ENCODE data around the gene SMIM14.

SMIM14 gene

DNA sequence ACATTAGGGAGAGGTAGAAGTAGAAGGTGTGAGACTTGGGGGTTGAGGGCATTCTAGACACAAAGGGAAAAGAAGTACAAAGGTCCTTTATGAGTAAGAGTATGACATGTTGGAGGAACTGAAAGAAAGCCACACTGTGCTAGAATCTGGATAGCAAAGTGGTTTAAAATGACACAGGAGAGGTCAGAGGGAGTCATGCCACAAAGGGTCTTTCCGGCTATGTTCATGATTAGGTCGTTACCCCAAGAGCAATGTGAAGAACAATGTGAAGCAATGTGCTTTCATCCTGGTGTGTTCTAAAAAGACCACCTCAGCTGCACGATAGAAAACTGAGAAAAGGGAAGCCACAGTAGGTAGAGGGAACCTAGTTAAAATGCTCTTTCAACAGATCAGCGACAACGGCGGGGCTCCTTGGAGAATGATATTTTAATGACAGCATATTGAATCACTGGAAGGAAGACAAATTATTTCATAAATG, 29.2 kb downstream of the SMIM14 start:
- Histone ChIP-seq H3K4me3 (ENCODE audit: low read length in 2 of 2) (peak overlapping the region in 1 of 2 donors; percentile 10), H3K36me3 (ENCODE audit: control insufficient read depth in 2 of 2, insufficient read depth in 2 of 2, low read length in 2 of 2) (peaks cover 3 to 12% of the 10 kb centered on the region in 2 donors), H3K27ac (ENCODE audit: low read depth in 2 of 2, low read length in 2 of 2) (peak overlapping the region in 1 of 2 donors; percentile 29), H3K4me1 (ENCODE audit: control insufficient read depth in 2 of 2, insufficient read depth in 2 of 2, low read length in 2 of 2) (peaks cover 7 to 10% of the 10 kb centered on the region in 2 donors), H3K9me3 (ENCODE audit: control insufficient read depth in 2 of 2, low read length in 2 of 2) (no peaks in the 10 kb centered on the region), H3K27me3 (ENCODE audit: control insufficient read depth in 2 of 2, insufficient read depth in 2 of 2, low read length in 2 of 2) (no peaks in the 10 kb centered on the region), H3K9ac (ENCODE audit: low read depth in 1 of 2, low read length in 2 of 2) (peak overlapping the region in 1 of 2 donors; percentile 11)

GRCh38 chr4:39608451-39608850, 30.2 kb downstream of the SMIM14 start:
- Histone ChIP-seq H3K4me3 (ENCODE audit: low read length in 2 of 2) (no peak overlapping the region), H3K9me3 (ENCODE audit: control insufficient read depth in 2 of 2, low read length in 2 of 2) (no peaks in the 10 kb centered on the region), H3K9ac (ENCODE audit: low read depth in 1 of 2, low read length in 2 of 2) (no peak overlapping the region), H3K27me3 (ENCODE audit: control insufficient read depth in 2 of 2, insufficient read depth in 2 of 2, low read length in 2 of 2) (no peaks in the 10 kb centered on the region), H3K36me3 (ENCODE audit: control insufficient read depth in 2 of 2, insufficient read depth in 2 of 2, low read length in 2 of 2) (peaks cover 11 to 18% of the 10 kb centered on the region in 2 donors), H3K4me1 (ENCODE audit: control insufficient read depth in 2 of 2, insufficient read depth in 2 of 2, low read length in 2 of 2) (peaks cover 6 to 8% of the 10 kb centered on the region in 2 donors), H3K27ac (ENCODE audit: low read depth in 2 of 2, low read length in 2 of 2) (no peak overlapping the region)

DNA sequence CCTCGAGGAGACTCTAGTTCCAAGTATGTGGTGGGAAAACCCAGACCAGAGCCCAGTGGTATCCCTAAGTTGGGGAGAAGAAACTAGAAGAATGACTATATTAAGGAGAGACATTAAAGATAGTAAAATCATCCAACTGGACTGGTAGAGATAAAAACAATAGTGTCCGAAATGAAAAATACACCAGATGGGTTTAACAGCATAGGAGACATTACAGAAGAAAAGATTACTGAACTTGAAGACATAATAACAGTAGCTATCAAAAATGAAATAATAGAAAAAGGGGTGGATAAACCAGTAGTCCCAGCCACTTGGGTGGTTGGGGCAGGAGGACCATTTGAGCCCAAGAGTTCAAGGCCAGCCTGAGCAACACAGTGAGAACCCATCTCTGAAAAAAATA, 31.9 kb downstream of the SMIM14 start:
- H3K4me3 ChIP-seq (ENCODE audit: low read length in 2 of 2) = no peak overlapping the region
- no peak overlapping the region for H3K27ac ChIP-seq (ENCODE audit: low read depth in 2 of 2, low read length in 2 of 2)
- H3K4me1 ChIP-seq (ENCODE audit: control insufficient read depth in 2 of 2, insufficient read depth in 2 of 2, low read length in 2 of 2) = peaks cover 2 to 8% of the 10 kb centered on the region in 2 donors
- H3K27me3 ChIP-seq (ENCODE audit: control insufficient read depth in 2 of 2, insufficient read depth in 2 of 2, low read length in 2 of 2) = no peaks in the 10 kb centered on the region
- H3K9me3 ChIP-seq (ENCODE audit: control insufficient read depth in 2 of 2, low read length in 2 of 2) = no peaks in the 10 kb centered on the region
- no peak overlapping the region for H3K9ac ChIP-seq (ENCODE audit: low read depth in 1 of 2, low read length in 2 of 2)
- peaks cover 16 to 19% of the 10 kb centered on the region in 2 donors for H3K36me3 ChIP-seq (ENCODE audit: control insufficient read depth in 2 of 2, insufficient read depth in 2 of 2, low read length in 2 of 2)

DNA sequence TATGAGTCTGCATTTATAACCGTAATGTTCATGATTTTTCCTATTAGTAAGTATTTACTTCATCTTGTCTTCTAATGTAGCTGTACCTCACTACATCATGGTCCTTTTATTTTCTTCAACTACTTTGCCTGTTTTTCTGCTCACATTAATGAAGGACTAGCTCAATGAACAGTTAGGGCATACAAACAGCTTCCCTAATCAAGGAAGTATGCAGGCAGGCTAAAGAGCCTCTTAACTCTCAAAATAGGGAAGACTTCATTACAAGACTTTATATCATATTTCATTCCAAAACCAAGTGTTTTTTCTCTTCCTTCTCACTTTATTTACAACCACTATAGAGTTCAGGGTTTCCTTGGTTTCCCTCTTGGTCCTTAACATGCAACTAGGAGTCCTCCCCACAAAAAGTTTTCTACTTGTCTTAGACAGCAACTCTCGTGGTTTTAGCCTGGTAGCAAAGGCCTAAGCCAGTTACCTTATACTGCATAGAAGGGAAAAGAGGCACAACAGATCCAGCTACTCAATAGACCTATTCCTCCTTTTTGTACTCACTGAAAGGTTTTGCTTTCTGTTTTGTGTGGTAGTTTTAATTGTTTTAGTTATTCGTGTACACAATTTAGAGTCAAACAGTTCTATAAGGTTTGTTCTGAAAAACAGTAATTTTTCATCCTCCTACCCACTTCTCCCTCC, 40.8 kb downstream of the SMIM14 start:
- Histone ChIP-seq H3K9ac (ENCODE audit: low read depth in 1 of 2, low read length in 2 of 2) (no peak overlapping the region), H3K4me3 (ENCODE audit: low read length in 2 of 2) (no peak overlapping the region), H3K27me3 (ENCODE audit: control insufficient read depth in 2 of 2, insufficient read depth in 2 of 2, low read length in 2 of 2) (no peaks in the 10 kb centered on the region)

DNA sequence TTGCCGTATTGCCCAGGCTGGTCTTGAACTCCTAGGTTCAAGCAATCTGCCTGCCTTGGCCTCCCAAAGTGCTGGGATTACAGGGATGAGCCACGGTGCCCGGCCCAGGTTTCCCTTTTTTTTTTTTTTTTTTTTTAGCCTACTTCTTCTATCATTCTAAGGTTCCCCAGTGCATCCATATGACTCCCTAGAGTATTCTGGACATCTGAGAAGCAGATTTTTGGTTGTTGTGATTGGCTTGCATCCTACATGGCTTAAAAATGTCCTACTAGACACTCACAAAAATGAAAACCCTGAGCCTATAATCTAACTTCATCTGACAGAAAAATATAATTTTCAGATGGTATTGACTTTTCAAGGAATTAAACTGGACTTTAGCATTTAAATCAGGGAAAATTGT, 41.7 kb downstream of the SMIM14 start:
- Histone ChIP-seq H3K27ac (ENCODE audit: low read depth in 2 of 2, low read length in 2 of 2) (no peak overlapping the region), H3K27me3 (ENCODE audit: control insufficient read depth in 2 of 2, insufficient read depth in 2 of 2, low read length in 2 of 2) (no peaks in the 10 kb centered on the region), H3K4me3 (ENCODE audit: low read length in 2 of 2) (no peak overlapping the region), H3K36me3 (ENCODE audit: control insufficient read depth in 2 of 2, insufficient read depth in 2 of 2, low read length in 2 of 2) (peaks cover 3 to 13% of the 10 kb centered on the region in 2 donors), H3K9me3 (ENCODE audit: control insufficient read depth in 2 of 2, low read length in 2 of 2) (no peaks in the 10 kb centered on the region), H3K9ac (ENCODE audit: low read depth in 1 of 2, low read length in 2 of 2) (no peak overlapping the region), H3K4me1 (ENCODE audit: control insufficient read depth in 2 of 2, insufficient read depth in 2 of 2, low read length in 2 of 2) (peaks cover 0 to 2% of the 10 kb centered on the region in 2 donors)

More for the DNA sequence above, 40.8 kb downstream of the SMIM14 start:
- Histone ChIP-seq H3K4me1 (ENCODE audit: control insufficient read depth in 2 of 2, insufficient read depth in 2 of 2, low read length in 2 of 2) (no peaks in the 10 kb centered on the region), H3K36me3 (ENCODE audit: control insufficient read depth in 2 of 2, insufficient read depth in 2 of 2, low read length in 2 of 2) (peaks cover 3 to 16% of the 10 kb centered on the region in 2 donors), H3K27ac (ENCODE audit: low read depth in 2 of 2, low read length in 2 of 2) (no peak overlapping the region), H3K9me3 (ENCODE audit: control insufficient read depth in 2 of 2, low read length in 2 of 2) (no peaks in the 10 kb centered on the region)

GRCh38 chr4:39591290-39591689, 47.4 kb downstream of the SMIM14 start:
- no peak overlapping the region for H3K4me3 ChIP-seq (ENCODE audit: low read length in 2 of 2)
- no peaks in the 10 kb centered on the region for H3K27me3 ChIP-seq (ENCODE audit: control insufficient read depth in 2 of 2, insufficient read depth in 2 of 2, low read length in 2 of 2)
- peaks cover 0 to 1% of the 10 kb centered on the region in 2 donors for H3K36me3 ChIP-seq (ENCODE audit: control insufficient read depth in 2 of 2, insufficient read depth in 2 of 2, low read length in 2 of 2)
- H3K4me1 ChIP-seq (ENCODE audit: control insufficient read depth in 2 of 2, insufficient read depth in 2 of 2, low read length in 2 of 2) = peaks cover 0 to 5% of the 10 kb centered on the region in 2 donors
- no peak overlapping the region for H3K27ac ChIP-seq (ENCODE audit: low read depth in 2 of 2, low read length in 2 of 2)
- no peak overlapping the region for H3K9ac ChIP-seq (ENCODE audit: low read depth in 1 of 2, low read length in 2 of 2)
- no peaks in the 10 kb centered on the region for H3K9me3 ChIP-seq (ENCODE audit: control insufficient read depth in 2 of 2, low read length in 2 of 2)

DNA sequence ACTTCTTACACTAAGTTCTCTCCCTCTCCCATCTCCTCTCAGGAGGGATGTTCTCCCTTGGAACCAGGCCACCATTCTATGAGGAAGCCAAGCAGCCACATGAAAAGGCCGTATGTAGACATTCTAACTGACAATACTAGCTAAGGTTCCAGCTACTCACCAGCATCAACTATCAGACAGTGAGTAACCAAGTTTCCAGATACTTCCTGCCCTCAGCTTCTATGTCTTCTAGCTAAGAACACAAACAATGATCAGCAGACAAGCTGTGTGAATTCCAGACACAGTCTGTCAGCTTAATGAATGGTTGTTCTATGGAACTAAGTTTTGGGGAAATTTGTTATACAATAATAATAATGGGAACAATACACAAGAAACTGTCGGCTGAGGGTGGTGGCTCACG, 50.8 kb downstream of the SMIM14 start:
- H3K9ac ChIP-seq (ENCODE audit: low read depth in 1 of 2, low read length in 2 of 2) = no peak overlapping the region
- no peaks in the 10 kb centered on the region for H3K9me3 ChIP-seq (ENCODE audit: control insufficient read depth in 2 of 2, low read length in 2 of 2)
- H3K4me1 ChIP-seq (ENCODE audit: control insufficient read depth in 2 of 2, insufficient read depth in 2 of 2, low read length in 2 of 2) = peaks cover 0 to 5% of the 10 kb centered on the region in 2 donors
- H3K36me3 ChIP-seq (ENCODE audit: control insufficient read depth in 2 of 2, insufficient read depth in 2 of 2, low read length in 2 of 2) = peaks cover 0 to 1% of the 10 kb centered on the region in 2 donors
- H3K27ac ChIP-seq (ENCODE audit: low read depth in 2 of 2, low read length in 2 of 2) = no peak overlapping the region
- H3K4me3 ChIP-seq (ENCODE audit: low read length in 2 of 2) = no peak overlapping the region
- no peaks in the 10 kb centered on the region for H3K27me3 ChIP-seq (ENCODE audit: control insufficient read depth in 2 of 2, insufficient read depth in 2 of 2, low read length in 2 of 2)

GRCh38 chr4:39574946-39575345, 63.7 kb downstream of the SMIM14 start:
- H3K27ac ChIP-seq (ENCODE audit: low read depth in 2 of 2, low read length in 2 of 2) = no peak overlapping the region
- H3K36me3 ChIP-seq (ENCODE audit: control insufficient read depth in 2 of 2, insufficient read depth in 2 of 2, low read length in 2 of 2) = no peaks in the 10 kb centered on the region
- H3K27me3 ChIP-seq (ENCODE audit: control insufficient read depth in 2 of 2, insufficient read depth in 2 of 2, low read length in 2 of 2) = no peaks in the 10 kb centered on the region
- H3K9me3 ChIP-seq (ENCODE audit: control insufficient read depth in 2 of 2, low read length in 2 of 2) = no peaks in the 10 kb centered on the region
- H3K4me3 ChIP-seq (ENCODE audit: low read length in 2 of 2) = no peak overlapping the region
- H3K9ac ChIP-seq (ENCODE audit: low read depth in 1 of 2, low read length in 2 of 2) = no peak overlapping the region
- H3K4me1 ChIP-seq (ENCODE audit: control insufficient read depth in 2 of 2, insufficient read depth in 2 of 2, low read length in 2 of 2) = peaks cover under 1 to 6% of the 10 kb centered on the region in 2 donors

DNA sequence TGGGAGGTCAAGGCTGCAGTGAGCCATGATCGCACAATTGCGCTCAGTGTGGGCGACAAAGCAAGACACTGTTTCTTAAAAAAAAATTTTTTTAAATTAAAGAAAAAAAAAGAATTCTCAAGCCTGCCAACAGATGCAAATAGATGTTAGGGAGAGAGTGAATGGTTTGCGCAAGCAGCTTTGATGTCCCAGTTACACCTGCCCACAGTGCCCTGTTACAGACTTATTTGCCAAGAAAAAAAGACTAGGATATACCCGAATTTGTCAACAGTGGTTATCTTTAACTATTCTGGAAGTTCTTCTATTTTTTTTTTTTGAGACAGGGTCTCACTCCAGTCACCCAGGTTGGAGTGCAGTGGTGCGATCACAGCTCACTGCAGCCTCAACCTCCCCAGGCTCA, 67.2 kb downstream of the SMIM14 start:
- H3K4me1 ChIP-seq (ENCODE audit: control insufficient read depth in 2 of 2, insufficient read depth in 2 of 2, low read length in 2 of 2) = peaks cover 9 to 10% of the 10 kb centered on the region in 2 donors
- H3K27ac ChIP-seq (ENCODE audit: low read depth in 2 of 2, low read length in 2 of 2) = no peak overlapping the region
- no peaks in the 10 kb centered on the region for H3K27me3 ChIP-seq (ENCODE audit: control insufficient read depth in 2 of 2, insufficient read depth in 2 of 2, low read length in 2 of 2)
- H3K9ac ChIP-seq (ENCODE audit: low read depth in 1 of 2, low read length in 2 of 2) = no peak overlapping the region
- H3K4me3 ChIP-seq (ENCODE audit: low read length in 2 of 2) = no peak overlapping the region
- H3K9me3 ChIP-seq (ENCODE audit: control insufficient read depth in 2 of 2, low read length in 2 of 2) = no peaks in the 10 kb centered on the region
- H3K36me3 ChIP-seq (ENCODE audit: control insufficient read depth in 2 of 2, insufficient read depth in 2 of 2, low read length in 2 of 2) = no peaks in the 10 kb centered on the region

DNA sequence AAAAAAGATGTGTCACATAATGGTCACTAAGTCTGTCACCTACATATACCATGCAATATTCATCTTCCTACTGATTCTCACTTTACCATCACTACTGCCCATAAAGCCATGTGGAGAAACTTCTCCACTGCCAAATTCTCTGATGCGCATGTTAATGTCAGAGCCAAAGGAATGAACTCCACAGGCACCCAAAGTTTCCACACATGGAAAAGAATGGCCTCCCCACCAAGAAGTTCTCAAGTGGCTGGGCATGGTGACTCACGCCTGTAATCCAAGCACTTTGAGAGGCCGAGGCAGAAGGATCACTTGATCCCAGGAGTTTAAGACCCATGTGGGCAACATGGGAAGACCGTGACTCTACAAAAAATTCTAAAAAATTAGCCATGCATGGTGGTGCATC, 67.6 kb downstream of the SMIM14 start:
- H3K4me3 ChIP-seq (ENCODE audit: low read length in 2 of 2) = no peak overlapping the region

More for the DNA sequence above, 67.6 kb downstream of the SMIM14 start:
- Histone ChIP-seq H3K27ac (ENCODE audit: low read depth in 2 of 2, low read length in 2 of 2) (no peak overlapping the region), H3K27me3 (ENCODE audit: control insufficient read depth in 2 of 2, insufficient read depth in 2 of 2, low read length in 2 of 2) (no peaks in the 10 kb centered on the region), H3K36me3 (ENCODE audit: control insufficient read depth in 2 of 2, insufficient read depth in 2 of 2, low read length in 2 of 2) (peaks cover 4% of the 10 kb centered on the region in 2 donors), H3K9me3 (ENCODE audit: control insufficient read depth in 2 of 2, low read length in 2 of 2) (no peaks in the 10 kb centered on the region), H3K9ac (ENCODE audit: low read depth in 1 of 2, low read length in 2 of 2) (no peak overlapping the region), H3K4me1 (ENCODE audit: control insufficient read depth in 2 of 2, insufficient read depth in 2 of 2, low read length in 2 of 2) (peaks cover 9 to 10% of the 10 kb centered on the region in 2 donors)

Measured in mucosa of rectum (tissue), 2 donors.